ENCODE data around the gene LRRC7. TPM values are rescaled to one million over a fixed set of nuclear protein-coding genes. Genes with fewer than 3 reads are reported as not detected.

Gene LRRC7
- total and polyA plus RNA-seq, 2 of the 13 experiments (the other 11 are each of a cell fraction or from before 2014, with no cell fraction given): not detected

DNA sequence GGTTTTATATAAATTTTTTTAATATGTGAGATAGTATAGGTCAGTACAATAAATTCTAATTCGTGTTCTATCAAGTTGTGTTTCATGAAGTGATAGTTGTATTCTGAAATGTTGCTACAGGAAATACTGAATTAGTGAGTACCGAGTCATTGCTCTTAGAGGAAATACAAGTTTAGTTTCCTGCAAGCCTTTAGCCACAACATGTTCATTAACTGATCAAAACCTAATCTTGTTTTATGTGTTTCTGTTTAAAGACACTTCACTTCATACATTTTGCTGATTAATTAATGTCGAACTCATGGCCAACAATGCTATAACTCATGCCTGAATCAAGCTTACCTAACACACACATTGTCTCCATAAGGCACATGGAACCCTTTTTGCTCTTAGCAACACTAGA lies 43.6 kb downstream of the LRRC7 start:
- H3K4me3 ChIP-seq (replicated peaks in 1 of 3; ENCODE audit: insufficient read depth in 1 of 3, low read depth in 2 of 3, low read length in 3 of 3): no peak overlapping the region
- H3K79me2 ChIP-seq (ENCODE audit: insufficient read depth, low read length): no peaks in the 10 kb centered on the region
- H3K36me3 ChIP-seq (replicated peaks in 1 of 2; ENCODE audit: control insufficient read depth in 1 of 2, insufficient read depth in 2 of 2, low read length in 2 of 2): no peaks in the 10 kb centered on the region
- no peak overlapping the region for H3K27ac ChIP-seq (ENCODE audit: extremely low read length, insufficient read depth, low read length)
- no peaks in the 10 kb centered on the region for H3K27me3 ChIP-seq (ENCODE audit: control insufficient read depth in 1 of 2, insufficient read depth in 2 of 2, low read length in 2 of 2)
- no peaks in the 10 kb centered on the region for H3K4me1 ChIP-seq (ENCODE audit: insufficient read depth, low read length)
- DNase-seq (ENCODE audit: low spot score) (no peak), ATAC-seq (no peak), FAIRE-seq (no peak)
- BruUV-seq (replicated peaks): no TSS peak
- WGBS (ENCODE audit: low lambda C conversion rate): 1% methylated on average over 3 of the region's 3 CpGs
- TF ChIP-seq ZSCAN22 (CRISPR knock-in tag; IDR thresholded peaks at IDR 0.05) (no peak), ZBTB38 (CRISPR knock-in tag; IDR thresholded peaks at IDR 0.05) (no peak)
- no peaks in the 10 kb centered on the region for H4K20me1 ChIP-seq (ENCODE audit: insufficient read depth, low read length)
- in situ Hi-C loops (cut with HindIII; ENCODE audit: extremely low pct_ligation_motif_present, low pct_unique_long_range_greater_than_20kb): no loop called here
- no peak overlapping the region for H3K4me2 ChIP-seq (ENCODE audit: low read depth, low read length)
- no peak overlapping the region for H2AFZ ChIP-seq (ENCODE audit: low read length)
- POLR2A ChIA-PET: no interaction called here
- peaks cover 14% of the 10 kb centered on the region for H3K9me3 ChIP-seq (ENCODE audit: low read length)
- H3K9ac ChIP-seq (ENCODE audit: insufficient read depth, low read depth, low read length): no peak overlapping the region
- intact Hi-C loops (cut with micrococcal nuclease; ENCODE audit: unreplicated experiment): no loop called here
- CTCF ChIA-PET (ENCODE audit: low intra/inter-chr PET ratio, low total read pairs): no interaction called here

DNA sequence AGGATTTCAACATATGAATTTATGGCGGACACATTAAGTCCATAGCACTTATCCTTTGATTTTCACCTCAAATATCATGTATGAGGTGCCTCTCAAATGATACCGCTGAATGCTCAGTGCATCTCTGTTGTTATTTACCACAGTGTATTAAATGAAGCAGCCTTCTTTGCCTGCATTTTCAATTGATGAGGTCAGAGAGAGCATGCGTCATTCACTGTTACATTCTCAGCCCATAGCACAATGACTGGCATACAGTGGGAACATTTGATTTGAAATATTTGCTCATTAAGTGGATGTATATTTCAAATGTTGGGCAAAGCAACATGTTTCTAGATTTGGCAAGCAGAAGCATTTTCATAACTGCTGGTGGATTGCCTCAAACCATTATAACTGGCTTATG lies 45.7 kb downstream of the LRRC7 start:
- ATAC-seq (no peak), DNase-seq (ENCODE audit: low spot score) (no peak), FAIRE-seq (no peak)
- Histone ChIP-seq H3K79me2 (ENCODE audit: insufficient read depth, low read length) (no peaks in the 10 kb centered on the region), H3K9ac (ENCODE audit: insufficient read depth, low read depth, low read length) (no peak overlapping the region), H3K27ac (ENCODE audit: extremely low read length, insufficient read depth, low read length) (no peak overlapping the region), H3K36me3 (replicated peaks in 1 of 2; ENCODE audit: control insufficient read depth in 1 of 2, insufficient read depth in 2 of 2, low read length in 2 of 2) (no peaks in the 10 kb centered on the region), H3K4me3 (replicated peaks in 1 of 3; ENCODE audit: insufficient read depth in 1 of 3, low read depth in 2 of 3, low read length in 3 of 3) (no peak overlapping the region), H3K27me3 (ENCODE audit: control insufficient read depth in 1 of 2, insufficient read depth in 2 of 2, low read length in 2 of 2) (no peaks in the 10 kb centered on the region), H3K4me1 (ENCODE audit: insufficient read depth, low read length) (no peaks in the 10 kb centered on the region), H4K20me1 (ENCODE audit: insufficient read depth, low read length) (no peaks in the 10 kb centered on the region), H3K9me3 (ENCODE audit: low read length) (peaks cover 11% of the 10 kb centered on the region), H3K4me2 (ENCODE audit: low read depth, low read length) (no peak overlapping the region), H2AFZ (ENCODE audit: low read length) (no peak overlapping the region)
- intact Hi-C loops (cut with micrococcal nuclease; ENCODE audit: unreplicated experiment) (no loop called here), in situ Hi-C loops (cut with HindIII; ENCODE audit: extremely low pct_ligation_motif_present, low pct_unique_long_range_greater_than_20kb) (no loop called here)
- WGBS (ENCODE audit: low lambda C conversion rate): 50% methylated on average over 3 of the region's 3 CpGs
- no peak for TF ChIP-seq NCOA1 (CRISPR knock-in tag; IDR thresholded peaks at IDR 0.05)
- no peak for TF ChIP-seq SOX13 (IDR thresholded peaks at IDR 0.05)
- TF ChIP-seq SOX13 (CRISPR knock-in tag; conservative IDR thresholded peaks at IDR 0.05 in 1 of 2, IDR thresholded peaks at IDR 0.05 in 1 of 2): no peak
- no peak for TF ChIP-seq NKX3-1 (CRISPR knock-in tag; IDR thresholded peaks at IDR 0.05)
- TF ChIP-seq, protein P1, sequence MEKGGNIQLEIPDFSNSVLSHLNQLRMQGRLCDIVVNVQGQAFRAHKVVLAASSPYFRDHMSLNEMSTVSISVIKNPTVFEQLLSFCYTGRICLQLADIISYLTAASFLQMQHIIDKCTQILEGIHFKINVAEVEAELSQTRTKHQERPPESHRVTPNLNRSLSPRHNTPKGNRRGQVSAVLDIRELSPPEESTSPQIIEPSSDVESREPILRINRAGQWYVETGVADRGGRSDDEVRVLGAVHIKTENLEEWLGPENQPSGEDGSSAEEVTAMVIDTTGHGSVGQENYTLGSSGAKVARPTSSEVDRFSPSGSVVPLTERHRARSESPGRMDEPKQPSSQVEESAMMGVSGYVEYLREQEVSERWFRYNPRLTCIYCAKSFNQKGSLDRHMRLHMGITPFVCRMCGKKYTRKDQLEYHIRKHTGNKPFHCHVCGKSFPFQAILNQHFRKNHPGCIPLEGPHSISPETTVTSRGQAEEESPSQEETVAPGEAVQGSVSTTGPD (CRISPR knock-in tag; IDR thresholded peaks at IDR 0.05): no peak
- TF ChIP-seq, protein P2, sequence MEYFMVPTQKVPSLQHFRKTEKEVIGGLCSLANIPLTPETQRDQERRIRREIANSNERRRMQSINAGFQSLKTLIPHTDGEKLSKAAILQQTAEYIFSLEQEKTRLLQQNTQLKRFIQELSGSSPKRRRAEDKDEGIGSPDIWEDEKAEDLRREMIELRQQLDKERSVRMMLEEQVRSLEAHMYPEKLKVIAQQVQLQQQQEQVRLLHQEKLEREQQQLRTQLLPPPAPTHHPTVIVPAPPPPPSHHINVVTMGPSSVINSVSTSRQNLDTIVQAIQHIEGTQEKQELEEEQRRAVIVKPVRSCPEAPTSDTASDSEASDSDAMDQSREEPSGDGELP (IDR thresholded peaks at IDR 0.05; ENCODE audit: borderline replicate concordance, low read depth): no peak
- CTCF ChIA-PET (ENCODE audit: low intra/inter-chr PET ratio, low total read pairs): no interaction called here
- POLR2A ChIA-PET: no interaction called here
- BruUV-seq (replicated peaks): no TSS peak

Measured in HepG2 (cell line).